ENCODE results near the gene CPEB1.
"Not testable (repeated sequence)": the region's sequence is repeated elsewhere in the genome, so short reads cannot be mapped to it uniquely, and the experiment has no call there.

Gene CPEB1

GRCh38 chr15:82648257-82649103 lies 1.3 kb upstream of the CPEB1 start:
- DNase-seq, result no peak

DNA sequence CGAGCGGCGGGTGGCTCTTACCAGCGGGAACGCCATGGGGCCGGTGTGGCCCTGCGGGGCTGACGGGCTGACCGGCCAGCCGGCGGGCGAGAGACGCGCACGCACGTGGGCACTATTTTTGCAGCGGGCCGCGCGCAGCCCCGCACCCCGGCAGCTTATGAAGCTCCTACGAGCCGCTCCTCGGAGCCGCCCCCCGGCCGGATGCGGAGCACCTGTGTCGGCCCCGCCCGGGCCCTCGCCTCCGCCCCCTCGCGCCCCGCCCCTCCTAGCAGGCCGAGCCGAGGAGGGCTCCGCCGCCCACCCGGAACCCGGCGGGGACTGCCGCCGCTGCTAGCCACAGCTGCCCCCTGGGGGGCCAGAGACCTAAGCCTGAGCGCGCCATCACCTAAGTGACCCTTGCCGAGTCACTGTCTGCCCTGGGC lies 683 bp upstream of the CPEB1 start:
- peak in 3 of 4 experiments; percentile 8 to 59 (median 9) for DNase-seq

DNA sequence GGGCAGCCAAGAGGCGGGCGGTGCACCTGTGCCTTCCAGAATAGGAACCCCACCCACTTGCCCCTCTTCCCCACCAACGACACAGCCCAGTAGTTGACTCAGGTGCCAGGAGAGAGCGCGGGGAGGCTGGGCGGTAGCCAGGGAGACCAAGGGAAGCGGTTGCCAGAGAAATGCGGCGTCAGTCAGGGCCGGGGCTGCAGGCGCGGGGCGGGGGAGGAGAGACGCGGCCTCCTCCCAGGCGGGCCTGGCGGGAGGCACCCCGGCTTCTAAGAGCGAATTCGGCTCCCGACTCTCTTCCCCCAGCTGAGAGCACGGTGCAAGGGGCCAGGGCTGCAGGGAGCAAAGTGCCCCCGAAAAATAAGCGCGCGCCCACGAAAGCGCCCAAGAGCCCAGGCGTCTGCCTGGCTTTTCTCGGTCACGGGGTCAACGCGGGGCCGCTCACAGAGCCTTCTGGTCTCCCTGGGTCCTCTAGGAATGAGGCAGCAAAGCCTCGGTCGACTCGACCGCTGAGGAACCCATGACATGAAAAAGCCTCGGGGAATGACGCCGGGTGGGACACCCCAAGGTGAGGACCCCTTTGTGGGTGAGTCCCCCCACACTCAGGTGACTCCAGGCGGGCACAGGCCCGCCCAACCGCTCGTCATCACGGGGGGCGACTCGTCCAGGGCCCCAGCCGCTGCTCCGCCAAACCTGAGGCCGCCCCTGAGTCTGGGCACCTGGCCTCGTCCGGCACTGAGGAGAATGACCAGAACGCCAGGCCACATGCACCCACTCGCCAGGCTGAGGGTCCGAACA lies 716 bp downstream of the CPEB1 start:
- DNase-seq, result no peak

GRCh38 chr15:82644967-82645852 lies 2.0 kb downstream of the CPEB1 start:
- DNase-seq, result not testable (repeated sequence)

GRCh38 chr15:82643992-82644391 lies 3.2 kb downstream of the CPEB1 start:
- no peak for DNase-seq

DNA sequence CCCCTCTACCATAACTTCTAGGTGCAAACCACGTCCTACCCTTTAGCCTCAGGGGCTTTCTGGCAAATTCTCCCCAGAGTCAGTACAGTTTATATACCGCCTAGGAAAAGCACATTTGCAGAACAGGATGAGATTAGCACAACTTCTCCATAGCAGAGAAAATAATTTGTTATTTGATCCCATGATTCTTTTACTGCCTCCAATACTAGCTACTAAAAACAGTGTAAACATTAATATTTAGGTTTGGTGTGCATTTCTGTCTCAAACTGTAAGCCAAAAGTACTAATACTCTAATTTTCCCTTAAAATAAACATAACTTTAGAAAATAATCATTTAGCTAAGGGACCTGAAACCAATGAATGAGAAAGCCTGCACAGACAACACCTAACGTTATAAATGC lies 4.5 kb downstream of the CPEB1 start:
- DNase-seq, result no peak

GRCh38 chr15:82641129-82641798 lies 5.9 kb downstream of the CPEB1 start:
- no peak for DNase-seq

DNA sequence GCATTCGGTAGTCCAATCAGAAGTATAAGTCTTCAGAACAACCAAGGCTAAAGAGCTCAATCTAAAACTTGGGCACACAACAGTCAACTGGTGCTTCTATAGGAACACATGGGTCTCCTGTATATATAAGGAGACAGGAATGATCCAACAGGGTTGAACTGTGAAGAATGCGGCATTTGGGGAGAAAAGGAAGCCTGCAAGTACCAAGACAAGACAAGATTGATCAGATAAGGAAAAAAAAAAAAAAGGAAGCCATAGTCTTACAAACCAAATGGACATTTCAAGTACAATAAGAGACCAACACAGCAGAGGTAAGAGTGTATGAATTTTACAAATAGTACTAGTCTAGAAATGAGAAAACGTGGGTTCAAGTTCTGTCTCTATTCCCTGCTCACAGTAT lies 6.5 kb downstream of the CPEB1 start:
- no peak for DNase-seq

DNA sequence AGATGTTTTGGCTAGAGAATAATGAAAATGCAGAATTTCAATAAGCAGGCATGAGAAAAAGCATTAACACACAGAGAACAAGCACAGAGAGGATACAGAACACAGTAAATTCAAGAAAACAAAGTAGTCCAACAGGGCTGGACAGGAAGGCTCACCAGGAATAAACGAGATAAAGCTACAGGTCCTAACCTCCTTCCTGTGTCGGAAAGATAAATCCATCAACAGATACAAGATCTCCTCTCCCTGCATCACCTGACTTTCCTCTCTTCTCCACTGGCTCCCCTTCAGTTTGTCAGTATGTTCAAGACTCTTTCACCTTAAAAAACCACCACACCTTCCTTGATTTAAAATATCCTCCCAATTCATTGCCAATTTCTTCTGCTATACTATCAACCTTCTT lies 11.4 kb downstream of the CPEB1 start:
- DNase-seq, result no peak

DNA sequence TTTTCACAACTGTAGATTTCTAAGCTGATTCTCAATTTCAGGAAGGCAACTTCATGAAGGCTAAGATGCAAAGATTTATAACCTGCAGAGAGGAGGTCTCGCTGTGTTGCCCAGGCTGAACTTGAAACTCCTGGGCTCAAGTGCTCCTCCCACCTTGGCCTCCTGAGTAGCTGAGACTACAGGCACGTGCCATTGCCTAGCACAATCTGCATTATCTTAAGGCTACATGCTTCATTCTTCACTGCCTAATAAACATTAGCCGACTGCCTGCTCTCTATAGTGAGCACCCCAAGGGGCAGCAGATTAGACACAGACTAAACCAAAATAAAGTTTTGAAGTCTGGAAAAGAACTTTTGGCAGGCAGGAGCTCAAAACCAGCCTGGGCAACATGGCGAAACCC lies 17.1 kb downstream of the CPEB1 start:
- no peak for DNase-seq

DNA sequence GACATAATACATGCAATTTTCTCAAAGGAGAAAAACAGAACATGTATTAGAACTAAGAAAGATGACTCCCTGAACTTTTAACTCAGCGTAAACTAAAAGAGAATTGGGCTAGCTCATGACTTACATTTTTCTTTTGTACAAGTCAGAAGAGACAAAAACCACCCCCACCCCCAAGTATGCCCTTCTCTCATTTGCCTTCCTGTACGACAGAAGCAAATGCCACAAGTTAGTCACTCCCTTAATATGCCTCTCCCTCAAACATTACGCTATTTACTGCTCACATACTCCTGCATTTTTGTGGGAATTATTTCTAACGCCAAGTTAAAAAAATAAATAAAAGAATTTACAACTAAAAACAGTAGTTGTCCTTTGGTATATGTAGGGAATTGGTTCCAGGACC lies 22.0 kb downstream of the CPEB1 start:
- no peak for DNase-seq

- DNase-seq, result no peak
These were observed 22.7 kb downstream of the CPEB1 start for GRCh38 chr15:82624438-82624837.

GRCh38 chr15:82624008-82624407 lies 23.2 kb downstream of the CPEB1 start:
- no peak for DNase-seq

DNA sequence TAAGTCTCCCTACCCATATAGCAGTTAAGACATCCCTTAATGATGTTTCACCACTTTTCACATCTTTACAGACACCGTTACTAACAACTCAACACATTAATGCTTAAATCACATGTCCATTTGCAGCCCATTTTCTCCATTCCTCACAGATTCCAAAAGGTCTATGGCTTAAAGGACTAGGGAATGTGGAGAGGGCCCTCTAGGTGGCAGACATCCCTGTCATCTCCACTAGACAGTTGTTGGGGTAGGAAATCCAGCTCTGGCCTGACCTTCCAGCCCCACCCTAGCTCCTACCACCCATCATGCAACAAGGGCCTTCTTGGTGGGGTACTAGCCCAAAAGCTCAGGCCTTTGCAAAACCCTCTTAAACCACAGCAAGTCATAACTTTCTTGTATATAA lies 25.2 kb downstream of the CPEB1 start:
- no peak for DNase-seq

- DNase-seq, result no peak
These were observed 33.4 kb downstream of the CPEB1 start for GRCh38 chr15:82613747-82614146.

- no peak for DNase-seq
These were observed 35.8 kb downstream of the CPEB1 start for GRCh38 chr15:82611348-82611747.

- DNase-seq, result no peak
These were observed 45.0 kb downstream of the CPEB1 start for GRCh38 chr15:82602195-82602594.

- DNase-seq, result no peak
These were observed 47.3 kb downstream of the CPEB1 start for GRCh38 chr15:82599862-82600261.

GRCh38 chr15:82597815-82598214 lies 49.3 kb downstream of the CPEB1 start:
- no peak for DNase-seq

GRCh38 chr15:82595766-82596165 lies 51.4 kb downstream of the CPEB1 start:
- no peak for DNase-seq

- DNase-seq, result no peak
These were observed 52.0 kb downstream of the CPEB1 start for GRCh38 chr15:82595203-82595602.

DNA sequence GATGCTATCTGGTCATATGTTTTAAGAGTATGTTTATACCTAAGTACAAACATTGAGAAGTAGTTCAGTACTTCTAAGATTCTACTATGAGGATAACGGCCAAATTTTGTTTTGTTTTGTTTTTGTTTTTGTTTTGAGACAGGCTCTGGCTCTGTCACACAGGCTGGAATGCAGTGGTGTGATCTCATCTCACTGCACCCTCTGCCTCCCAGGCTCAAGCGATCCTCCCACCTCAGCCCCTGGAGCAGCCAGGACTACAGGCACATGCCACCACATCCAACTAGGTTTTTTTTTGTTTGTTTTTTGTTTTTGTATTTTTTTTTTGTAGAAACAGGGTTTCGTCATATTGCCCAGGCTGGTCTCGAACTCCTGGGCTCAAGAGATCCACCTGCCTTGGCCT lies 59.4 kb downstream of the CPEB1 start:
- DNase-seq, result no peak

DNA sequence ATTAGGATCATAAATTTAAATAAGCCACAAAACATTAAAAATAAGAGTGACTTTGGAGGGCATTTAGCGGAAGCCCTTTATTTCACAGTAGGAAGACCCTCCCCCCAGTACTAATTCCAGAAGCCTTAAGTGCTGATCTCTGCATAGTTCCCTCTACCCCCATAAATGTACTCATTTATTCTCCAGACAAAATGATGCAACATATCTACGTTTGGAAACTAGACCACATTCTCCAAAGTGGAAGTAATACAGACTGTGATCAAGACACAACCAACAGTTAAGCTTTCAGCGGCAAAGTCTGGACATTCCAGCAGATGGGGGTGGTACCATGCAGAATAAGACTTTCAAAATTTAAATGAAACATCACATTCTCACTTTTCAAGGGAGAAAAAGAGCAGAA lies 62.1 kb downstream of the CPEB1 start:
- DNase-seq, result no peak

Measured in activated naive CD4-positive, alpha-beta T cell (primary cell).